ENCODE measurements around the gene FAM133A.

Gene FAM133A

GRCh38 chrX:93711076-93711475 lies 37.1 kb downstream of the FAM133A start:
- ChIA-PET CTCF (no interaction called here), POLR2A (no interaction called here)
- no CpG with 5 or more reads among the region's 4 CpGs for WGBS (ENCODE audit: insufficient coverage)
- DNase-seq = no peak
- Histone ChIP-seq H3K4me1 (ENCODE audit: control extremely low read depth in 1 of 4, control insufficient read depth in 4 of 4, insufficient read depth in 4 of 4, low read length in 3 of 4) (no peaks in the 10 kb centered on the region), H3K27me3 (replicated peaks in 2 of 5; ENCODE audit: control insufficient read depth in 4 of 5, insufficient read depth in 5 of 5, low read length in 4 of 5) (peaks cover 0 to 2% (median 0%) of the 10 kb centered on the region in 5 experiments), H3K36me3 (ENCODE audit: control insufficient read depth in 4 of 4, insufficient read depth in 4 of 4, low read length in 3 of 4) (no peaks in the 10 kb centered on the region), H3K9me3 (ENCODE audit: control extremely low read depth in 1 of 5, control insufficient read depth in 4 of 5, insufficient read depth in 2 of 5, low read depth in 1 of 5, low read length in 4 of 5) (no peaks in the 10 kb centered on the region), H3K4me3 (ENCODE audit: control insufficient read depth in 1 of 7, extremely low read depth in 1 of 7, insufficient read depth in 4 of 7, low read depth in 2 of 7, low read length in 6 of 7) (no peak overlapping the region), H3K27ac (ENCODE audit: insufficient read depth in 1 of 2, low read depth in 1 of 2, low read length in 2 of 2, poor library complexity in 1 of 2, severe bottlenecking in 2 of 2) (no peak overlapping the region)

GRCh38 chrX:93741811-93742210 lies 67.8 kb downstream of the FAM133A start:
- Histone ChIP-seq H3K9me3 (ENCODE audit: control extremely low read depth in 1 of 5, control insufficient read depth in 4 of 5, insufficient read depth in 2 of 5, low read depth in 1 of 5, low read length in 4 of 5) (no peaks in the 10 kb centered on the region), H3K4me3 (ENCODE audit: control insufficient read depth in 1 of 7, extremely low read depth in 1 of 7, insufficient read depth in 4 of 7, low read depth in 2 of 7, low read length in 6 of 7) (no peak overlapping the region), H3K27me3 (replicated peaks in 2 of 5; ENCODE audit: control insufficient read depth in 4 of 5, insufficient read depth in 5 of 5, low read length in 4 of 5) (no peaks in the 10 kb centered on the region), H3K36me3 (ENCODE audit: control insufficient read depth in 4 of 4, insufficient read depth in 4 of 4, low read length in 3 of 4) (no peaks in the 10 kb centered on the region), H3K4me1 (ENCODE audit: control extremely low read depth in 1 of 4, control insufficient read depth in 4 of 4, insufficient read depth in 4 of 4, low read length in 3 of 4) (no peaks in the 10 kb centered on the region), H3K27ac (ENCODE audit: insufficient read depth in 1 of 2, low read depth in 1 of 2, low read length in 2 of 2, poor library complexity in 1 of 2, severe bottlenecking in 2 of 2) (no peak overlapping the region)
- ChIA-PET POLR2A (no interaction called here), CTCF (no interaction called here)
- DNase-seq = no peak

- Histone ChIP-seq H3K4me3 (ENCODE audit: control insufficient read depth in 1 of 7, extremely low read depth in 1 of 7, insufficient read depth in 4 of 7, low read depth in 2 of 7, low read length in 6 of 7) (no peak overlapping the region), H3K4me1 (ENCODE audit: control extremely low read depth in 1 of 4, control insufficient read depth in 4 of 4, insufficient read depth in 4 of 4, low read length in 3 of 4) (no peaks in the 10 kb centered on the region), H3K9me3 (ENCODE audit: control extremely low read depth in 1 of 5, control insufficient read depth in 4 of 5, insufficient read depth in 2 of 5, low read depth in 1 of 5, low read length in 4 of 5) (no peaks in the 10 kb centered on the region), H3K27ac (ENCODE audit: insufficient read depth in 1 of 2, low read depth in 1 of 2, low read length in 2 of 2, poor library complexity in 1 of 2, severe bottlenecking in 2 of 2) (no peak overlapping the region), H3K27me3 (replicated peaks in 2 of 5; ENCODE audit: control insufficient read depth in 4 of 5, insufficient read depth in 5 of 5, low read length in 4 of 5) (no peaks in the 10 kb centered on the region), H3K36me3 (ENCODE audit: control insufficient read depth in 4 of 4, insufficient read depth in 4 of 4, low read length in 3 of 4) (no peaks in the 10 kb centered on the region)
- 100% methylated on average over 4 of the region's 5 CpGs for WGBS (ENCODE audit: insufficient coverage)
- DNase-seq = no peak
- POLR2A ChIA-PET = interaction anchor here (0.6 kb wide), 1 partner anchor 296 kb away, joined by 4 read pairs; no protein-coding TSS in a partner anchor
- CTCF ChIA-PET = no interaction called here
Measured at GRCh38 chrX:93760163-93760562, 86.2 kb downstream of the FAM133A start.

All from common myeloid progenitor, CD34-positive (primary cell).